Measurements from ENCODE around the gene CDC42EP3. TPM values are rescaled to one million over a fixed set of nuclear protein-coding genes. Genes with fewer than 3 reads are reported as not detected.

The CDC42EP3 gene
- total RNA-seq, 8 experiments from 2014 or later: 0.63 to 32.1 (median 11.1) TPM

DNA sequence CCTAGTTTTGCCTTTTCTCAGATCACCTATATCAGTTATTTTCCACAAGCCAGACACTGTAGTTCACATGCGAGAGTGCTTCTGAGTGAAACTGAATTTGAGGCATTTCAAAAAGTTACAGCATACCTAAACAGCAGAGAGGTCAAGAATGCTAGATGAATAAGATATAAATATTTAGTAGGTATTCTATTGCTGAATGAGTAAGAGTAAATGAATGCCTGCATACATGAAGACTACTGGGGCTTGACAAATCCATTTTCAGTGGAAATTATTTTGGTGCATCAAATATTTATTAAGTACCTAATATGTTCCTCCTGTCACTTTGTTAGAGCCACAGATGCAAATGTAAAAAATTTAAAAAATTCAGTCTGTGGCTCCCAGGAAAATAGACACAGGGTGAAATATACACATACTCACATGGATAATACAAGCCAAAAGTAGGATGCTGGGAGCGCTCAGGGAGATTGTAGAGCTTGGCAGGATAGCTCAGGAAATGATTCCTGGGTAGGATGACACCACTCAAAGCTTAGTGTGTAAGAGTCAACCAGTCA lies 27.6 kb upstream of the CDC42EP3 start:
- in situ Hi-C loops (cut with MboI; ENCODE audit: low pct_unique_long_range_greater_than_20kb in 2 of 9, low sequenced_read_pairs in 9 of 9, unreplicated experiment in 9 of 9): no loop called here
- 25 to 100% (median 100%) methylated on average over 1 to 2 of the region's 2 CpGs; no CpG with 5 or more reads in 1 of the 10 experiments for WGBS, 10 experiments
- H3K27ac ChIP-seq: no peak overlapping the region
- no peaks in the 10 kb centered on the region for H3K4me1 ChIP-seq (replicated peaks in 1 of 2)
- ATAC-seq (replicated peaks in 6 of 8): peak in 4 of 8 experiments; percentile 24 to 98 (median 92)
- H3K4me3 ChIP-seq: no peak overlapping the region

- Histone ChIP-seq H3K4me1 (replicated peaks in 1 of 2) (no peaks in the 10 kb centered on the region), H3K27ac (no peak overlapping the region), H3K4me3 (no peak overlapping the region)
- WGBS, 10 experiments: 81 to 94% (median 91%) methylated on average over 2 to 4 of the region's 4 CpGs; no CpG with 5 or more reads in 4 of the 10 experiments
- in situ Hi-C loops (cut with MboI; ENCODE audit: low pct_unique_long_range_greater_than_20kb in 2 of 9, low sequenced_read_pairs in 9 of 9, unreplicated experiment in 9 of 9): no loop called here
- no peak for ATAC-seq (replicated peaks in 6 of 8)
Measured at GRCh38 chr2:37695336-37695735, 23.9 kb upstream of the CDC42EP3 start.

DNA sequence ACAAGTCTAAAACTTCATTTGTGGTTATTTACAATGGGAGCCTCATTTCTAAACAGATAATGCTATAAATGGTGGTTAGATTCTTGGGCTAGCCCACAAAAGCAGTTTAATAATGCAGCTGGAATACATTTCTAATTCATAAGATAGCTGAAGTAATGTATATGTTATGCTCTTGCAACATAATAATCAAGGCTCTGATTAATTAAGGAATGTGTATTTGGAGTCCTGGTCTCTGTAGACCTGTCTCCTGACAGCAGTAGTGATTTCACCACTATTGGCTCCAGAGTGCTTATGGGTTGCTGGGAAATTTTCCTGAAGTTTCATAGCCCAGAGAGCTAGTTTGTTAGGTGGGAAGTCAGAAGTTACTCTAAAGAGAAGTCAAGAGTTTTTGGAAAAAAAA lies 21.3 kb upstream of the CDC42EP3 start:
- no peak overlapping the region for H3K4me3 ChIP-seq
- no peak overlapping the region for H3K27ac ChIP-seq
- no peak for ATAC-seq (replicated peaks in 6 of 8)
- no peaks in the 10 kb centered on the region for H3K4me1 ChIP-seq (replicated peaks in 1 of 2)
- in situ Hi-C loops (cut with MboI; ENCODE audit: low pct_unique_long_range_greater_than_20kb in 2 of 9, low sequenced_read_pairs in 9 of 9, unreplicated experiment in 9 of 9): no loop called here

- H3K27ac ChIP-seq: no peak overlapping the region
Measured at GRCh38 chr2:37689751-37690150, 18.3 kb upstream of the CDC42EP3 start.

GRCh38 chr2:37688771-37689468 lies 17.5 kb upstream of the CDC42EP3 start:
- ATAC-seq (replicated peaks in 6 of 8): peak in 6 of 8 experiments; percentile 19 to 99 (median 72)
- no peak overlapping the region for H3K4me3 ChIP-seq
- no peaks in the 10 kb centered on the region for H3K4me1 ChIP-seq (replicated peaks in 1 of 2)
- WGBS, 10 experiments: 20 to 100% (median 80%) methylated on average over 1 to 8 of the region's 10 CpGs; no CpG with 5 or more reads in 1 of the 10 experiments
- in situ Hi-C loops (cut with MboI; ENCODE audit: low pct_unique_long_range_greater_than_20kb in 2 of 9, low sequenced_read_pairs in 9 of 9, unreplicated experiment in 9 of 9): no loop called here
- H3K27ac ChIP-seq: no peak overlapping the region

More at GRCh38 chr2:37689751-37690150, 18.3 kb upstream of the CDC42EP3 start:
- H3K4me3 ChIP-seq: no peak overlapping the region
- no peaks in the 10 kb centered on the region for H3K4me1 ChIP-seq (replicated peaks in 1 of 2)
- in situ Hi-C loops (cut with MboI; ENCODE audit: low pct_unique_long_range_greater_than_20kb in 2 of 9, low sequenced_read_pairs in 9 of 9, unreplicated experiment in 9 of 9): no loop called here
- WGBS, 10 experiments: 49 to 100% (median 71%) methylated on average over 1 to 2 of the region's 2 CpGs; no CpG with 5 or more reads in 5 of the 10 experiments
- peak in 1 of 8 experiments; percentile 29 for ATAC-seq (replicated peaks in 6 of 8)

GRCh38 chr2:37686792-37687526 lies 15.5 kb upstream of the CDC42EP3 start:
- Histone ChIP-seq H3K27ac (no peak overlapping the region), H3K4me3 (no peak overlapping the region), H3K4me1 (replicated peaks in 1 of 2) (no peaks in the 10 kb centered on the region)
- in situ Hi-C loops (cut with MboI; ENCODE audit: low pct_unique_long_range_greater_than_20kb in 2 of 9, low sequenced_read_pairs in 9 of 9, unreplicated experiment in 9 of 9): no loop called here
- ATAC-seq (replicated peaks in 6 of 8): no peak
- 50 to 100% (median 71%) methylated on average over 1 of the region's 1 CpG; no CpG with 5 or more reads in 3 of the 10 experiments for WGBS, 10 experiments

- H3K27ac ChIP-seq: no peak overlapping the region
- ATAC-seq (replicated peaks in 6 of 8): no peak
- no peak overlapping the region for H3K4me3 ChIP-seq
- no peaks in the 10 kb centered on the region for H3K4me1 ChIP-seq (replicated peaks in 1 of 2)
- in situ Hi-C loops (cut with MboI; ENCODE audit: low pct_unique_long_range_greater_than_20kb in 2 of 9, low sequenced_read_pairs in 9 of 9, unreplicated experiment in 9 of 9): no loop called here
- WGBS, 10 experiments: 33 to 90% (median 77%) methylated on average over 3 to 4 of the region's 4 CpGs
Measured at GRCh38 chr2:37684809-37685208, 13.4 kb upstream of the CDC42EP3 start.

- in situ Hi-C loops (cut with MboI; ENCODE audit: low pct_unique_long_range_greater_than_20kb in 2 of 9, low sequenced_read_pairs in 9 of 9, unreplicated experiment in 9 of 9): no loop called here
Measured at GRCh38 chr2:37683921-37684780, 12.7 kb upstream of the CDC42EP3 start.

DNA sequence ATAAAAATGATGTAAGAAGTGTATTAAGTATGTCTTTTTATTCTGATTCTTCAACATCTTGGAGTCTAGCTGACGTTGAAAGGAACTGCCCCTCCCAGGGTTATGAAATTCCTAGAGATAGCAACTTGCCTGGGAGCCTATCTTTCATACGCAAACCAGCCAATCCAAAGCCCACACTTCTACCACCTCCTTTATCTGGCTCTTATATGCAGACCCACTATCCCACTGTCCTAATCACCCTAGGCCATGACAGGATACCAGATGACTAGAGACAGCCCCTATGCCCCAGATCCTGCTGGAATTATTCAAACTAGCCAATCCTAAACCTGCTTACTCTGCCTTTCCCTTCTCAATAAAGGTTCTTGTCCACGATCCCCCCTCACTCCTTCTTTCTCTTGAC lies 11.8 kb upstream of the CDC42EP3 start:
- H3K27ac ChIP-seq: no peak overlapping the region
- 33 to 83% (median 56%) methylated on average over 1 to 3 of the region's 3 CpGs; no CpG with 5 or more reads in 2 of the 10 experiments for WGBS, 10 experiments
- H3K4me1 ChIP-seq (replicated peaks in 1 of 2): no peaks in the 10 kb centered on the region
- in situ Hi-C loops (cut with MboI; ENCODE audit: low pct_unique_long_range_greater_than_20kb in 2 of 9, low sequenced_read_pairs in 9 of 9, unreplicated experiment in 9 of 9): no loop called here
- no peak overlapping the region for H3K4me3 ChIP-seq
- ATAC-seq (replicated peaks in 6 of 8): no peak

More at GRCh38 chr2:37683921-37684780, 12.7 kb upstream of the CDC42EP3 start:
- H3K27ac ChIP-seq: no peak overlapping the region
- H3K4me3 ChIP-seq: no peak overlapping the region
- ATAC-seq (replicated peaks in 6 of 8): no peak
- 49 to 100% (median 61%) methylated on average over 2 to 6 of the region's 6 CpGs; no CpG with 5 or more reads in 1 of the 10 experiments for WGBS, 10 experiments
- no peaks in the 10 kb centered on the region for H3K4me1 ChIP-seq (replicated peaks in 1 of 2)

GRCh38 chr2:37682473-37682872 lies 11.0 kb upstream of the CDC42EP3 start:
- in situ Hi-C loops (cut with MboI; ENCODE audit: low pct_unique_long_range_greater_than_20kb in 2 of 9, low sequenced_read_pairs in 9 of 9, unreplicated experiment in 9 of 9): no loop called here
- 40 to 100% (median 86%) methylated on average over 1 to 4 of the region's 4 CpGs; no CpG with 5 or more reads in 2 of the 10 experiments for WGBS, 10 experiments
- no peak for ATAC-seq (replicated peaks in 6 of 8)
- Histone ChIP-seq H3K4me3 (no peak overlapping the region), H3K27ac (no peak overlapping the region), H3K4me1 (replicated peaks in 1 of 2) (no peaks in the 10 kb centered on the region)

- Histone ChIP-seq H3K4me1 (replicated peaks in 1 of 2) (no peaks in the 10 kb centered on the region), H3K27ac (no peak overlapping the region), H3K4me3 (no peak overlapping the region)
- 100% methylated on average over 1 of the region's 1 CpG; no CpG with 5 or more reads in 9 of the 10 experiments for WGBS, 10 experiments
- no peak for ATAC-seq (replicated peaks in 6 of 8)
- in situ Hi-C loops (cut with MboI; ENCODE audit: low pct_unique_long_range_greater_than_20kb in 2 of 9, low sequenced_read_pairs in 9 of 9, unreplicated experiment in 9 of 9): no loop called here
Measured at GRCh38 chr2:37681587-37681986, 10.1 kb upstream of the CDC42EP3 start.

DNA sequence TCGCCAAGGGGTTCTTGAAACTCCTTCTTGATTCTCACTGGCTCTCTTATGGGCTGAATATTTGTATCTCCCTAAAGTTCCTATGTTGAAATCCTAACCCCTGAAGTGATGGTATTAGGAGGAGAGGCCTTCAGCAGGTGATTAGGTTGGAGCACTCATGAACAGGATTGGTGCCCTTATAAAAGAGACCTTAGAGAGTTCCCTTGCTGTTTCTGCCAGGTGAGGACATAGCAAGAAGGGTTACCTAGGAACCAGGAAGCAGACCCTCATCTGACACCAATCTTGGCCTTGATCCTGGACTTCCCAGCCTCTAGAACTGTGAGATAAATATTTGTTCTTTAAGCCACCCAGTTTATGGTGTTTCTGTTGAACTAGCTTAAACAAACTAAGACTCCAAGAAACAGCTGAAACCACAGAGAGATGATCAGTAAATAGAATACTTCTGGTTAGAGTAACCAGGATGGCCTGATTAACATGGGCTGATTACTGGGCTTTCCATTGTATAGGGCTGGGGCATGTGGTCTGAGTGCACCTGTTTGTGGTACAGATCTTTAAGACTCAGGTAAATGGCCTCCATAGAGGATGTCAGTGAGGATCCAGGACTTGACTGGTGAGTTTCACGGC lies 7.7 kb upstream of the CDC42EP3 start:
- in situ Hi-C loops (cut with MboI; ENCODE audit: low pct_unique_long_range_greater_than_20kb in 2 of 9, low sequenced_read_pairs in 9 of 9, unreplicated experiment in 9 of 9): no loop called here
- H3K4me1 ChIP-seq (replicated peaks in 1 of 2): no peaks in the 10 kb centered on the region
- H3K4me3 ChIP-seq: no peak overlapping the region
- 14 to 100% (median 53%) methylated on average over 1 to 2 of the region's 2 CpGs; no CpG with 5 or more reads in 4 of the 10 experiments for WGBS, 10 experiments
- H3K27ac ChIP-seq: no peak overlapping the region
- ATAC-seq (replicated peaks in 6 of 8): peak in 1 of 8 experiments; percentile 87

All from motor neuron (in vitro differentiated cells).